Stimulated activated naive CD8-positive, alpha-beta T cell treated with anti-CD3 and anti-CD28 coated beads, Interleukin-15, Interleukin-2, amounts not matched to agents 100 U/mL and 50 U/mL, for 24 hours (primary cell): Measurements from ENCODE around the gene PJA1.

Source experiments
- ATAC-seq: fragments of 150-1000 bp; cut with Tn5 transposase; one replicate; pipeline ENCODE4 v1.10.0; 2021
- DNase-seq: peaks from one replicate; pipeline ENCODE4 v3.0.0; 2021

PJA1 gene

GRCh38 chrX:69170319-69170718, 5.1 kb upstream of the PJA1 start:
- ATAC-seq (no peak), DNase-seq (no peak)

- ATAC-seq (peak; percentile 78), DNase-seq (peak; percentile 44)
These were observed 1.1 kb downstream of the PJA1 start for GRCh38 chrX:69163936-69164741.

- no peak for ATAC-seq
- no peak for DNase-seq
These were observed 2.8 kb downstream of the PJA1 start for GRCh38 chrX:69162361-69162865.

- no peak for ATAC-seq
- DNase-seq = no peak
These were observed 3.4 kb downstream of the PJA1 start for GRCh38 chrX:69161786-69162349.

GRCh38 chrX:69161371-69161770, 3.9 kb downstream of the PJA1 start:
- ATAC-seq = no peak
- no peak for DNase-seq

GRCh38 chrX:69158166-69158980, 6.9 kb downstream of the PJA1 start:
- ATAC-seq (peak; percentile 66), DNase-seq (peak; percentile 21)

- ATAC-seq = no peak
- DNase-seq = no peak
These were observed 8.6 kb downstream of the PJA1 start for GRCh38 chrX:69156638-69157037.

- DNase-seq = no peak
- ATAC-seq = no peak
These were observed 9.3 kb downstream of the PJA1 start for GRCh38 chrX:69155786-69156520.

- DNase-seq = no peak
- no peak for ATAC-seq
These were observed 11.2 kb downstream of the PJA1 start for GRCh38 chrX:69154051-69154450.

- DNase-seq = no peak
- no peak for ATAC-seq
These were observed 12.1 kb downstream of the PJA1 start for GRCh38 chrX:69153060-69153730.

GRCh38 chrX:69152417-69152841, 12.8 kb downstream of the PJA1 start:
- DNase-seq = no peak

GRCh38 chrX:69151866-69152284, 13.4 kb downstream of the PJA1 start:
- DNase-seq (no peak), ATAC-seq (no peak)

More at GRCh38 chrX:69152417-69152841, 12.8 kb downstream of the PJA1 start:
- ATAC-seq = no peak

GRCh38 chrX:69150281-69150960, 14.8 kb downstream of the PJA1 start:
- ATAC-seq (no peak), DNase-seq (no peak)

- DNase-seq = no peak
- no peak for ATAC-seq
These were observed 15.6 kb downstream of the PJA1 start for GRCh38 chrX:69149466-69150280.

GRCh38 chrX:69148946-69149345, 16.3 kb downstream of the PJA1 start:
- ATAC-seq (no peak), DNase-seq (no peak)

- DNase-seq (no peak), ATAC-seq (no peak)
These were observed 18.5 kb downstream of the PJA1 start for GRCh38 chrX:69146739-69147138.

GRCh38 chrX:69145714-69146113, 19.5 kb downstream of the PJA1 start:
- no peak for DNase-seq
- no peak for ATAC-seq

GRCh38 chrX:69144838-69145680, 20.2 kb downstream of the PJA1 start:
- ATAC-seq = no peak

GRCh38 chrX:69143530-69143929, 21.7 kb downstream of the PJA1 start:
- DNase-seq (no peak), ATAC-seq (no peak)

More at GRCh38 chrX:69144838-69145680, 20.2 kb downstream of the PJA1 start:
- DNase-seq = no peak
